ENCODE results near the gene GAGE13. TPM values are rescaled to one million over a fixed set of nuclear protein-coding genes. Genes with fewer than 3 reads are reported as not detected.
"Not testable (repeated sequence)": the region's sequence is repeated elsewhere in the genome, so short reads cannot be mapped to it uniquely, and the experiment has no call there.

Gene GAGE13
- total RNA-seq, 1 donor from 2014 or later, result not detected

GRCh38 chrX:49331841-49332240, 459 bp downstream of the GAGE13 start:
- not testable (repeated sequence) for H3K4me3 Mint-ChIP-seq (ENCODE audit: unreplicated experiment); FAIRE-seq

DNA sequence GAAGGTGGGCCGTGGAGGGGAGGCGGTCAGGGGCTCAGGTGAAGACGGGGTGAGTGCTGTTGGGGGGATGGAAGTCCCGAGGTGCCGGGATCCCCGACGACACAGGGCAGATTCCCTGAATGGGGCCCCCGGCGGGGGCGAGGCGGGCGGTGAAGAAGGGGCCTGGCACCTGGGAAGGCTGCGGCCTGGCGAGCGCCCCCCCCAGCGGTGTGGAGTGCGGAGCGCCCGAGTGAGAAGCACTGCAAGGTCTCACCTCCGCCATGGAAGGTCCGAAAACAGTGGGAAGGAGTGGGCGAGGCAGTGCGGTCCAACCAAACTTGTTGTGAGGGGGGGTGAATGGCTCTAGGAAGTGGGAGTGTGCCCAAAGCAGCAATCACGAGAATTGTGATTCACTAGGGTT, 10.1 kb downstream of the GAGE13 start:
- H3K4me3 ChIP-seq (ENCODE audit: insufficient read depth, low read depth, low read length); H3K9me3 ChIP-seq (ENCODE audit: insufficient read depth, low read depth, low read length); H3K36me3 ChIP-seq (ENCODE audit: insufficient read depth, low read length); H3K4me2 ChIP-seq (ENCODE audit: low read length); H3K27ac Mint-ChIP-seq (ENCODE audit: unreplicated experiment); FAIRE-seq; H3K4me1 Mint-ChIP-seq (ENCODE audit: low read depth, unreplicated experiment); H3K4me3 Mint-ChIP-seq (ENCODE audit: unreplicated experiment); H3K27ac ChIP-seq (ENCODE audit: low read depth, low read length); H3K79me2 ChIP-seq (ENCODE audit: insufficient read depth, low read length); H3K27me3 Mint-ChIP-seq (ENCODE audit: low read depth, unreplicated experiment); H3K9me3 Mint-ChIP-seq (ENCODE audit: unreplicated experiment); H3K27me3 ChIP-seq (ENCODE audit: insufficient read depth, low read length); H3K36me3 Mint-ChIP-seq (ENCODE audit: low read depth, unreplicated experiment); H3K4me1 ChIP-seq (ENCODE audit: insufficient read depth, low read length); H3K9ac ChIP-seq (ENCODE audit: low read length); H2AFZ ChIP-seq (ENCODE audit: low read depth, low read length); H4K20me1 ChIP-seq (ENCODE audit: insufficient read depth, low read length); DNase-seq (ENCODE audit: low read depth): not testable (repeated sequence)

More at GRCh38 chrX:49331841-49332240, 459 bp downstream of the GAGE13 start:
- not testable (repeated sequence) for H3K4me1 ChIP-seq (ENCODE audit: insufficient read depth, low read length); H3K27me3 Mint-ChIP-seq (ENCODE audit: low read depth, unreplicated experiment); H4K20me1 ChIP-seq (ENCODE audit: insufficient read depth, low read length); H3K27me3 ChIP-seq (ENCODE audit: insufficient read depth, low read length); H3K27ac Mint-ChIP-seq (ENCODE audit: unreplicated experiment); H3K4me1 Mint-ChIP-seq (ENCODE audit: low read depth, unreplicated experiment); H3K4me3 ChIP-seq (ENCODE audit: insufficient read depth, low read depth, low read length); H3K36me3 ChIP-seq (ENCODE audit: insufficient read depth, low read length); H3K79me2 ChIP-seq (ENCODE audit: insufficient read depth, low read length); DNase-seq (ENCODE audit: low read depth); H2AFZ ChIP-seq (ENCODE audit: low read depth, low read length); H3K4me2 ChIP-seq (ENCODE audit: low read length); H3K27ac ChIP-seq (ENCODE audit: low read depth, low read length); H3K9me3 ChIP-seq (ENCODE audit: insufficient read depth, low read depth, low read length); H3K9me3 Mint-ChIP-seq (ENCODE audit: unreplicated experiment); H3K36me3 Mint-ChIP-seq (ENCODE audit: low read depth, unreplicated experiment); H3K9ac ChIP-seq (ENCODE audit: low read length)

DNA sequence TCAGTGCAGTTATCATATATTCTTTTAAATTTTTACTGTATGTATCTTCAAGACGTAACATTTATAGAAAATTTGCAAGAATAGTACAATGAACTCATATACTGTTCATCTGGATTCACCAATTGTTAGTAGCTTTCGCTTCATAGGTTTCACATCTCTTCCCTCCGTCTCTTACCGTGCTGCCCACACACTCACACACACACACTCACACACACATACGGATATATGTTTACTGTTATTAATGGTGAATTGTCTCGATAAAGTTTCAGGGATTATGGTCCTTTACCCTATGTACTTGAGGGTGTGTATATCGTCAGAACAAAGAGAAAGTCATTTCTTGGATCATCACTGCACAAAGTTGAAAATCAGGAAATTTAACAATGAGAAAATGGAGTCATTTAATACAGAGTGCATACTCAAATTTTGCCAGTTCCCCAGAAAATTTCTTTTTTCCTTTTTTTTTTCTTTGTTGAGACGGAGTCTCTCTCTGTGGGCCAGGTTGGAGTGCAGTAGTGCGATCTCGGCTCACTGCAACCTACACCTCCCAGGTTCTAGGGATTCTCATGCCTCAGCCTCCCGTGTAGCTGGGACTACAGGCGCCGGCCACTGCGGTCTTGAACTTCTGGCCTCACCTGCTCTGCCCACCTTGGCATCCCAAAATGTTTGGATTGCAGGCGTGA, 13.3 kb downstream of the GAGE13 start:
- H3K4me3 Mint-ChIP-seq (ENCODE audit: unreplicated experiment); H3K4me1 Mint-ChIP-seq (ENCODE audit: low read depth, unreplicated experiment); FAIRE-seq; DNase-seq (ENCODE audit: low read depth); H3K4me3 ChIP-seq (ENCODE audit: insufficient read depth, low read depth, low read length); H3K79me2 ChIP-seq (ENCODE audit: insufficient read depth, low read length); H3K27me3 Mint-ChIP-seq (ENCODE audit: low read depth, unreplicated experiment); H3K36me3 Mint-ChIP-seq (ENCODE audit: low read depth, unreplicated experiment); H3K9me3 Mint-ChIP-seq (ENCODE audit: unreplicated experiment); H3K27me3 ChIP-seq (ENCODE audit: insufficient read depth, low read length); H2AFZ ChIP-seq (ENCODE audit: low read depth, low read length); H3K4me2 ChIP-seq (ENCODE audit: low read length); H3K4me1 ChIP-seq (ENCODE audit: insufficient read depth, low read length); H3K27ac ChIP-seq (ENCODE audit: low read depth, low read length); H3K36me3 ChIP-seq (ENCODE audit: insufficient read depth, low read length); H3K9ac ChIP-seq (ENCODE audit: low read length); H4K20me1 ChIP-seq (ENCODE audit: insufficient read depth, low read length); H3K27ac Mint-ChIP-seq (ENCODE audit: unreplicated experiment); H3K9me3 ChIP-seq (ENCODE audit: insufficient read depth, low read depth, low read length): not testable (repeated sequence)

DNA sequence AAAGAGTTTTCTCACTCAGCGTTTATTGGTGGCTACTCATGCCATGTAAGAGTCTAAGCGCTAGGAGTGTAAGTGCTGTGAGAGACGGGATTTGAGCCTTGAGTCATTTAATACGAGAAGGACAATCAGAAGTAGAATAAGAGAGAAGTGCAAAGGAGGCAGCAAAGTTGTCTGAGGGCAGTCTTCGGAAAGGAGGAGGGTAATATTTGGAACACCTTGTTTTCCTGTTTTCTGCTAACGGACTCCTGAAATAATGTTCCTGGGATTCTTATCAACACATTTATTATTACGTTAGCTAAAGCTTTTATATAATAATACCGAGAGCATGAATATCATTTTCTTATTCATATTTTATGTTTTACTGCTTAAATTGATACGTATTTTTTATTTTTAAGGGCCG, 14.0 kb downstream of the GAGE13 start:
- H2AFZ ChIP-seq (ENCODE audit: low read depth, low read length); H3K36me3 Mint-ChIP-seq (ENCODE audit: low read depth, unreplicated experiment); H3K9ac ChIP-seq (ENCODE audit: low read length); H3K9me3 ChIP-seq (ENCODE audit: insufficient read depth, low read depth, low read length); H3K4me3 ChIP-seq (ENCODE audit: insufficient read depth, low read depth, low read length); H3K27ac Mint-ChIP-seq (ENCODE audit: unreplicated experiment); DNase-seq (ENCODE audit: low read depth); H3K79me2 ChIP-seq (ENCODE audit: insufficient read depth, low read length); H3K9me3 Mint-ChIP-seq (ENCODE audit: unreplicated experiment); H3K4me1 ChIP-seq (ENCODE audit: insufficient read depth, low read length); H3K4me3 Mint-ChIP-seq (ENCODE audit: unreplicated experiment); FAIRE-seq; H4K20me1 ChIP-seq (ENCODE audit: insufficient read depth, low read length); H3K4me2 ChIP-seq (ENCODE audit: low read length); H3K27me3 ChIP-seq (ENCODE audit: insufficient read depth, low read length); H3K27me3 Mint-ChIP-seq (ENCODE audit: low read depth, unreplicated experiment); H3K27ac ChIP-seq (ENCODE audit: low read depth, low read length); H3K36me3 ChIP-seq (ENCODE audit: insufficient read depth, low read length); H3K4me1 Mint-ChIP-seq (ENCODE audit: low read depth, unreplicated experiment): not testable (repeated sequence)

- not testable (repeated sequence) for H3K4me1 Mint-ChIP-seq (ENCODE audit: low read depth, unreplicated experiment); FAIRE-seq; H3K4me3 Mint-ChIP-seq (ENCODE audit: unreplicated experiment); H3K4me3 ChIP-seq (ENCODE audit: insufficient read depth, low read depth, low read length); H3K27me3 Mint-ChIP-seq (ENCODE audit: low read depth, unreplicated experiment); H3K4me2 ChIP-seq (ENCODE audit: low read length); H3K79me2 ChIP-seq (ENCODE audit: insufficient read depth, low read length); H3K27me3 ChIP-seq (ENCODE audit: insufficient read depth, low read length); DNase-seq (ENCODE audit: low read depth); H4K20me1 ChIP-seq (ENCODE audit: insufficient read depth, low read length); H3K9ac ChIP-seq (ENCODE audit: low read length); H3K27ac Mint-ChIP-seq (ENCODE audit: unreplicated experiment); H3K36me3 ChIP-seq (ENCODE audit: insufficient read depth, low read length); H3K9me3 Mint-ChIP-seq (ENCODE audit: unreplicated experiment); H3K36me3 Mint-ChIP-seq (ENCODE audit: low read depth, unreplicated experiment); H3K4me1 ChIP-seq (ENCODE audit: insufficient read depth, low read length); H2AFZ ChIP-seq (ENCODE audit: low read depth, low read length); H3K27ac ChIP-seq (ENCODE audit: low read depth, low read length); H3K9me3 ChIP-seq (ENCODE audit: insufficient read depth, low read depth, low read length)
Observed at GRCh38 chrX:49346150-49346549, 14.8 kb downstream of the GAGE13 start.
